Endothelial cell of umbilical vein (primary cell): ENCODE data around the gene SLC25A33.

ENCODE experiments used
- CTCF ChIP-seq, 2 donors: IDR thresholded peaks; 1 replicate in 1 of 2; 2 replicates in 1 of 2; pipeline ENCODE4 v1.5.1; 2011; ENCODE audit warnings: low read length in 2 of 2, mild to moderate bottlenecking in 2 of 2, moderate library complexity in 2 of 2, control low read depth in 1 of 2, inconsistent platforms in 1 of 2, low read depth in 1 of 2; ENCODE audit not compliant: insufficient read depth in 1 of 2; ENCODE audit errors: extremely low read depth in 1 of 2
- EZH2 ChIP-seq: IDR thresholded peaks from 2 replicates; pipeline ENCODE4 v1.6.1; 2012; ENCODE audit warnings: borderline replicate concordance, low read depth, mild to moderate bottlenecking, moderate library complexity, low read length, inconsistent platforms; ENCODE audit not compliant: severe bottlenecking
- FOS ChIP-seq: IDR thresholded peaks from 2 replicates; pipeline ENCODE4 v1.6.1; 2011; ENCODE audit warnings: mild to moderate bottlenecking, low read length, moderate library complexity, borderline replicate concordance; ENCODE audit not compliant: insufficient read depth
- GATA2 ChIP-seq: IDR thresholded peaks from 2 replicates; pipeline ENCODE4 v1.7.0; 2011; ENCODE audit warnings: low read depth, mild to moderate bottlenecking, moderate library complexity, mixed read lengths, low read length; ENCODE audit not compliant: insufficient read length, insufficient read depth
- JUN ChIP-seq: IDR thresholded peaks from 2 replicates; pipeline ENCODE4 v1.6.1; 2011; ENCODE audit warnings: borderline replicate concordance, low read depth; ENCODE audit not compliant: insufficient read length, insufficient read depth
- MAX ChIP-seq: IDR thresholded peaks from 2 replicates; pipeline ENCODE4 v1.6.1; 2011; ENCODE audit not compliant: insufficient read depth, insufficient read length
- POLR2A ChIP-seq: IDR thresholded peaks from 2 replicates; pipeline ENCODE4 v1.6.1; 2012; ENCODE audit warnings: low read depth, mild to moderate bottlenecking, control low read depth, low read length
- POLR2AphosphoS5 ChIP-seq: IDR thresholded peaks from 2 replicates; pipeline ENCODE4 v1.6.1; 2012; ENCODE audit warnings: low read depth, mild to moderate bottlenecking, control low read depth, low read length, moderate library complexity; ENCODE audit not compliant: insufficient read depth

GRCh38 chr1:9595156-9595967, 56.1 kb downstream of the SLC25A33 start:
- TF ChIP-seq CTCF (IDR thresholded peaks at IDR 0.05; ENCODE audit: extremely low read depth in 1 of 2, insufficient read depth in 1 of 2, low read depth in 1 of 2, low read length in 2 of 2) (no peak), POLR2AphosphoS5 (no peak), POLR2A (no peak), MAX (no peak), EZH2 (no peak), GATA2 (no peak), JUN (no peak), FOS (no peak)
